ENCODE results near the gene UTY.

The UTY gene

GRCh38 chrY:13398876-13399275, 81.0 kb downstream of the UTY start:
- no peak for DNase-seq

- no peak for DNase-seq
Observed at GRCh38 chrY:13381110-13381683, 98.6 kb downstream of the UTY start.

GRCh38 chrY:13370868-13371800, 108.7 kb downstream of the UTY start:
- DNase-seq: peak; percentile 14

GRCh38 chrY:13370245-13370644, 109.6 kb downstream of the UTY start:
- no peak for DNase-seq

- DNase-seq: no peak
Observed at GRCh38 chrY:13368513-13368845, 111.4 kb downstream of the UTY start.

GRCh38 chrY:13363641-13364040, 116.2 kb downstream of the UTY start:
- no peak for DNase-seq

- DNase-seq: no peak
Observed at GRCh38 chrY:13362662-13363061, 117.2 kb downstream of the UTY start.

GRCh38 chrY:13361656-13362636, 117.9 kb downstream of the UTY start:
- DNase-seq: no peak

GRCh38 chrY:13351443-13351842, 128.4 kb downstream of the UTY start:
- no peak for DNase-seq

- DNase-seq: no peak
Observed at GRCh38 chrY:13347106-13347505, 132.7 kb downstream of the UTY start.

- no peak for DNase-seq
Observed at GRCh38 chrY:13345549-13345948, 134.3 kb downstream of the UTY start.

- DNase-seq: peak; percentile 58
Observed at GRCh38 chrY:13343307-13343946, 136.4 kb downstream of the UTY start.

- DNase-seq: no peak
Observed at GRCh38 chrY:13339939-13340338, 139.9 kb downstream of the UTY start.

- no peak for DNase-seq
Observed at GRCh38 chrY:13339381-13339780, 140.5 kb downstream of the UTY start.

GRCh38 chrY:13338711-13339110, 141.1 kb downstream of the UTY start:
- no peak for DNase-seq

- no peak for DNase-seq
Observed at GRCh38 chrY:13337934-13338333, 141.9 kb downstream of the UTY start.

GRCh38 chrY:13333791-13334190, 146.0 kb downstream of the UTY start:
- DNase-seq: no peak

GRCh38 chrY:13330651-13331050, 149.2 kb downstream of the UTY start:
- no peak for DNase-seq

- DNase-seq: no peak
Observed at GRCh38 chrY:13312966-13313365, 166.9 kb downstream of the UTY start.

GRCh38 chrY:13307959-13308358, 171.9 kb downstream of the UTY start:
- DNase-seq: no peak

- DNase-seq: no peak
Observed at GRCh38 chrY:13300795-13301194, 179.0 kb downstream of the UTY start.

GRCh38 chrY:13299411-13299810, 180.4 kb downstream of the UTY start:
- DNase-seq: no peak
